Measurements from ENCODE around the gene RGL3. TPM values are rescaled to one million over a fixed set of nuclear protein-coding genes. Genes with fewer than 3 reads are reported as not detected.

RGL3 gene
- total RNA-seq, 1 donor from 2014 or later = 63.2 TPM

GRCh38 chr19:11370744-11371143, 48.4 kb downstream of the RGL3 start:
- Histone ChIP-seq H3K9me3 (no peaks in the 10 kb centered on the region), H3K4me3 (no peak overlapping the region), H3K27me3 (no peaks in the 10 kb centered on the region), H3K4me1 (peaks cover 0 to 6% of the 10 kb centered on the region in 2 donors), H3K27ac (no peak overlapping the region), H3K36me3 (peaks cover 0 to under 1% of the 10 kb centered on the region in 2 donors)
- no peak for DNase-seq (ENCODE audit: low spot score in 2 of 2)
- TF ChIP-seq CTCF (IDR thresholded peaks at IDR 0.05) = no peak
- intact Hi-C loops (cut with DNase I) = no loop called here

- Histone ChIP-seq H3K4me3 (no peak overlapping the region), H3K9me3 (no peaks in the 10 kb centered on the region), H3K4me1 (no peaks in the 10 kb centered on the region), H3K27me3 (no peaks in the 10 kb centered on the region), H3K27ac (no peak overlapping the region), H3K36me3 (peaks cover 26 to 29% of the 10 kb centered on the region in 2 donors)
- DNase-seq (ENCODE audit: low spot score in 2 of 2) = no peak
- no peak for TF ChIP-seq CTCF (IDR thresholded peaks at IDR 0.05)
- intact Hi-C loops (cut with DNase I) = no loop called here
These were observed 51.6 kb downstream of the RGL3 start for GRCh38 chr19:11367528-11367927.

- Histone ChIP-seq H3K27me3 (no peaks in the 10 kb centered on the region), H3K36me3 (peaks cover 41 to 46% of the 10 kb centered on the region in 2 donors), H3K4me3 (no peak overlapping the region), H3K27ac (no peak overlapping the region), H3K9me3 (no peaks in the 10 kb centered on the region), H3K4me1 (no peaks in the 10 kb centered on the region)
- intact Hi-C loops (cut with DNase I) = no loop called here
- TF ChIP-seq CTCF (IDR thresholded peaks at IDR 0.05) = no peak
- no peak for DNase-seq (ENCODE audit: low spot score in 2 of 2)
These were observed 53.5 kb downstream of the RGL3 start for GRCh38 chr19:11365557-11366117.

GRCh38 chr19:11364935-11365334, 54.2 kb downstream of the RGL3 start:
- no peak overlapping the region for H3K27ac ChIP-seq
- no peaks in the 10 kb centered on the region for H3K27me3 ChIP-seq
- TF ChIP-seq CTCF (IDR thresholded peaks at IDR 0.05) = no peak
- no peak overlapping the region for H3K4me3 ChIP-seq
- no peaks in the 10 kb centered on the region for H3K9me3 ChIP-seq
- H3K4me1 ChIP-seq = no peaks in the 10 kb centered on the region
- intact Hi-C loops (cut with DNase I) = no loop called here
- peaks cover 42 to 46% of the 10 kb centered on the region in 2 donors for H3K36me3 ChIP-seq
- no peak for DNase-seq (ENCODE audit: low spot score in 2 of 2)

GRCh38 chr19:11364296-11364904, 54.7 kb downstream of the RGL3 start:
- H3K9me3 ChIP-seq = no peaks in the 10 kb centered on the region
- intact Hi-C loops (cut with DNase I) = no loop called here
- H3K27ac ChIP-seq = no peak overlapping the region
- peaks cover 48 to 51% of the 10 kb centered on the region in 2 donors for H3K36me3 ChIP-seq
- H3K27me3 ChIP-seq = no peaks in the 10 kb centered on the region
- TF ChIP-seq CTCF (IDR thresholded peaks at IDR 0.05) = no peak
- DNase-seq (ENCODE audit: low spot score in 2 of 2) = no peak
- no peak overlapping the region for H3K4me3 ChIP-seq
- no peaks in the 10 kb centered on the region for H3K4me1 ChIP-seq

All from ascending aorta (tissue), 2 donors.